ENCODE data around the gene IL34. TPM values are rescaled to one million over a fixed set of nuclear protein-coding genes. Genes with fewer than 3 reads are reported as not detected.

Gene IL34
- total and polyA plus RNA-seq, 2 experiments from 2014 or later, result 4.3 to 6.6 TPM

- Histone ChIP-seq H3K27ac (ENCODE audit: low read depth) (no peak overlapping the region), H3K4me1 (ENCODE audit: insufficient read depth) (peaks cover 24% of the 10 kb centered on the region), H2AFZ (no peak overlapping the region), H3K9me2 (ENCODE audit: insufficient read depth) (no peaks in the 10 kb centered on the region), H3K79me2 (replicated peaks; ENCODE audit: insufficient read depth) (peaks cover 24% of the 10 kb centered on the region), H4K20me1 (replicated peaks; ENCODE audit: insufficient read depth) (no peaks in the 10 kb centered on the region), H3K4me2 (no peak overlapping the region), H3F3A (replicated peaks; ENCODE audit: low read depth) (no peaks in the 10 kb centered on the region), H3K27me3 (ENCODE audit: insufficient read depth) (no peaks in the 10 kb centered on the region), H3K36me3 (ENCODE audit: insufficient read depth) (peaks cover 5% of the 10 kb centered on the region; the same call in 1 of the 2 replicates), H3K4me3 (no peak overlapping the region)
- no peak for DNase-seq (ENCODE audit: low spot score)
- peaks cover 19% of the 10 kb centered on the region for H3K4me1 Mint-ChIP-seq
- TF ChIP-seq EZH2phosphoT487 (IDR thresholded peaks at IDR 0.05; ENCODE audit: unreplicated experiment) (no peak), EZH2 (IDR thresholded peaks at IDR 0.05; ENCODE audit: low read depth, unreplicated experiment) (no peak), REST (IDR thresholded peaks at IDR 0.05; ENCODE audit: unreplicated experiment) (no peak), ZNF114 (CRISPR knock-in tag; IDR thresholded peaks at IDR 0.05) (no peak), CREB1 (CRISPR knock-in tag; IDR thresholded peaks at IDR 0.05; ENCODE audit: low read depth) (no peak), POLR2AphosphoS5 (IDR thresholded peaks at IDR 0.05; ENCODE audit: low read depth) (no peak), ZNF331 (CRISPR knock-in tag; IDR thresholded peaks at IDR 0.05; ENCODE audit: low read depth) (no peak), CTCF (conservative IDR thresholded peaks at IDR 0.05; ENCODE audit: low read depth in 2 of 2) (no peak), NANOG (IDR thresholded peaks at IDR 0.05; ENCODE audit: borderline replicate concordance) (no peak), ZNF462 (CRISPR knock-in tag; IDR thresholded peaks at IDR 0.05) (no peak)
- no peak for ATAC-seq
- no peak overlapping the region for H3K4me3 Mint-ChIP-seq
- no peak overlapping the region; the same call in 1 of the 2 replicates for H3K27ac Mint-ChIP-seq
- peaks cover 20% of the 10 kb centered on the region for H3K9me3 Mint-ChIP-seq
- H3K36me3 Mint-ChIP-seq (ENCODE audit: low read depth), result peaks cover 22% of the 10 kb centered on the region
- peaks cover 2% of the 10 kb centered on the region for H3K27me3 Mint-ChIP-seq (ENCODE audit: insufficient read depth, low read depth, poor library complexity)
Observed at GRCh38 chr16:70630960-70631745, 15.2 kb upstream of the IL34 start.

Measured in GM23338 (cell line).